ENCODE results near the gene IRX5.

Gene IRX5

GRCh38 chr16:54929090-54930004, 1.3 kb upstream of the IRX5 start:
- intact Hi-C loops (cut with DNase I): loop anchor here (5.0 to 10.0 kb wide), 3 partner anchors 443 to 1155 kb away; partner anchors contain the start of gene IRX3
- DNase-seq: peak; percentile 88 to 99 (median 96)

GRCh38 chr16:54930869-54931119, 129 bp downstream of the IRX5 start:
- intact Hi-C loops (cut with DNase I): loop anchor here (5.0 to 10.0 kb wide), 2 partner anchors 442 to 646 kb away; partner anchors contain the start of gene IRX3
- no peak for DNase-seq

- intact Hi-C loops (cut with DNase I): loop anchor here (5.0 to 10.0 kb wide), 2 partner anchors 441 to 647 kb away; partner anchors contain the start of gene IRX3
- peak in 3 of 10 donors; percentile 11 to 72 (median 70) for DNase-seq
Measured at GRCh38 chr16:54931120-54932014, 702 bp downstream of the IRX5 start.

DNA sequence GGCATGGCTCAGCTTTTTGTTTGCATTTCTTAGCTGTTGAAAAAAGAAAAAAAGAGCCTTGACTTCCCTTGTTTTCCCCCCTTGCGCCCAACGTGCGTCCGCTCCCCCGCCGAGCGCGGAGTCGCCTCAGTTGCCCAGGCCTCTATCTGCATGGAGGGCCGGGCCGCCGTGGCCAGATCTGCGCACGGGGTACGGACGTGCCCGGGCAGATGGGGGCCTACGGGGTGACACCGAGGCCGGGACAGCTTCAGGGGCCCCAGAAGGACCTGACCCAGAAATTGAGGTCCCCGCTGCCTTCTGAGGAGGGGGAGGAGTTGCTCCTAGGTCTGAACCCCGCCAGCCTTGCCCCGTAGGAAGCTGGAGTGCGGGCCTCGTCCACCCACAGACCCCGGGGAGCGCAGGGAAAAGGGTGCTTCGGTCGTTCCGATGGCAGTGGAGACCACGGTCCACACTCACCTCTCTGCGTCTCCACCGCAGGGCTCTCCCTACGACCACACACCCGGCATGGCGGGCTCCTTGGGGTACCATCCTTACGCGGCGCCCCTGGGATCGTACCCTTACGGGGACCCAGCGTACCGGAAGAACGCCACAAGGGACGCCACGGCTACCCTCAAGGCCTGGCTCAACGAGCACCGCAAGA, 1.5 kb downstream of the IRX5 start:
- intact Hi-C loops (cut with DNase I): loop anchor here (5.0 to 10.0 kb wide), 2 partner anchors 440 to 647 kb away; partner anchors contain the start of gene IRX3

GRCh38 chr16:54932737-54933254, 2.1 kb downstream of the IRX5 start:
- peak in 1 of 10 donors; percentile 72 for DNase-seq
- intact Hi-C loops (cut with DNase I): loop anchor here (5.0 to 10.0 kb wide), 2 partner anchors 440 to 648 kb away; partner anchors contain the start of gene IRX3

More for the DNA sequence above, 1.5 kb downstream of the IRX5 start:
- peak in 1 of 10 donors; percentile 79 for DNase-seq

DNA sequence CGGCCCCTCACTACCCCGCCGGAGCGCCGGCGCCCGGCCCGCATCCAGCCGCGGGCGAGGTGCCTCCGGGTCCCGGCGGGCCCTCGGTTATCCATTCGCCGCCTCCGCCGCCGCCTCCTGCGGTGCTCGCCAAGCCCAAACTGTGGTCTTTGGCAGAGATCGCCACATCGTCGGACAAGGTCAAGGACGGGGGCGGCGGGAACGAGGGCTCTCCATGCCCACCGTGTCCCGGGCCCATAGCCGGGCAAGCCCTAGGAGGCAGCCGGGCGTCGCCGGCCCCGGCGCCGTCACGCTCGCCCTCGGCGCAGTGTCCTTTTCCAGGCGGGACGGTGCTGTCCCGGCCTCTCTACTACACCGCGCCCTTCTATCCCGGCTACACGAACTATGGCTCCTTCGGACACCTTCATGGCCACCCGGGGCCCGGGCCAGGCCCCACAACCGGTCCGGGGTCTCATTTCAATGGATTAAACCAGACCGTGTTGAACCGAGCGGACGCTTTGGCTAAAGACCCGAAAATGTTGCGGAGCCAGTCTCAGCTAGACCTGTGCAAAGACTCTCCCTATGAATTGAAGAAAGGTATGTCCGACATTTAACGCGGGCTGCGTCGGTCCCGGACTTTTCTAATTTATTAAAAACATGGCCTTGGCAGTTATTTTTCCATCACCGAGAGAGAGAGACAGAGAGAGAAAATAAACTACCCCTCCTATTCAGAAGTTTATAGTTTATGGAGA, 2.8 kb downstream of the IRX5 start:
- peak in 1 of 10 donors; percentile 63 for DNase-seq

GRCh38 chr16:54934481-54935265, 4.0 kb downstream of the IRX5 start:
- DNase-seq: peak in 1 of 10 donors; percentile 68
- intact Hi-C loops (cut with DNase I): loop anchor here (5.0 to 10.0 kb wide), 3 partner anchors 53 to 650 kb away; partner anchors contain the start of gene IRX3

More for the DNA sequence above, 2.8 kb downstream of the IRX5 start:
- intact Hi-C loops (cut with DNase I): loop anchor here (5.0 to 10.0 kb wide), 2 partner anchors 439 to 649 kb away; partner anchors contain the start of gene IRX3

DNA sequence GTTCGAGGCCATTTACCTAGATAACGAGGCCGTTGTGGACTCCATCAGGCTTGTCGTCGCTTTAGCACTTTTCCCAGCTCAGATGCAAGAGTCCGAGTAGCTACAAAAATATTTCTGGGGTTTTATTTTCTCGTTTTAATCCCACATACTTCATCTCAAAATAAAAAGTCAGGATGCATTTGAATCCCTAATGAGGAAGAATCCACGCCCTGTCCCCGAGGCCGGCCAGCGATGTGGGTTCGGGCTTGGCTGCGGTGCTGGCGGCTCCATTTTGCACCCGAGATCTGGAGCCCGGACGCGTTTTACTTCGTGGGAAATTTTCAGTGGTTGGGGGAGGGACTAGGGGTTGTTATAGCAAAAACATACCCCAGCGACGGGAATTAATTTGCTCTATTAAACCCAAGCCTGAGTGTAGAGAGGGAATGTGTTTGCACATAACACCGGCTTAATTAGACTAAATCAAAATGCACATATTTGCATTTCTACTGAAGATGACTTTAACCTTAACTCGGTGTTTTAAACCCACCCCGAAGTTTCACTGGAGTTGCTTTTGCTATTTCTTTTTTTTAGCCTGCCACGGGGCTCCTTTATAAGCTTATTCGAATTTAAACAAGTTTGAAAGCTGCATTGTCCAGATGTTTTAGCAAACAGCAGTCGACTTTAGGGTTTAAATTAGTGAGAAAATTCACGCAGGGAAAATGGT, 4.8 kb downstream of the IRX5 start:
- DNase-seq: peak in 1 of 10 donors; percentile 72
- intact Hi-C loops (cut with DNase I): loop anchor here (5.0 to 10.0 kb wide), 2 partner anchors 52 to 651 kb away; partner anchors contain the start of gene IRX3

DNA sequence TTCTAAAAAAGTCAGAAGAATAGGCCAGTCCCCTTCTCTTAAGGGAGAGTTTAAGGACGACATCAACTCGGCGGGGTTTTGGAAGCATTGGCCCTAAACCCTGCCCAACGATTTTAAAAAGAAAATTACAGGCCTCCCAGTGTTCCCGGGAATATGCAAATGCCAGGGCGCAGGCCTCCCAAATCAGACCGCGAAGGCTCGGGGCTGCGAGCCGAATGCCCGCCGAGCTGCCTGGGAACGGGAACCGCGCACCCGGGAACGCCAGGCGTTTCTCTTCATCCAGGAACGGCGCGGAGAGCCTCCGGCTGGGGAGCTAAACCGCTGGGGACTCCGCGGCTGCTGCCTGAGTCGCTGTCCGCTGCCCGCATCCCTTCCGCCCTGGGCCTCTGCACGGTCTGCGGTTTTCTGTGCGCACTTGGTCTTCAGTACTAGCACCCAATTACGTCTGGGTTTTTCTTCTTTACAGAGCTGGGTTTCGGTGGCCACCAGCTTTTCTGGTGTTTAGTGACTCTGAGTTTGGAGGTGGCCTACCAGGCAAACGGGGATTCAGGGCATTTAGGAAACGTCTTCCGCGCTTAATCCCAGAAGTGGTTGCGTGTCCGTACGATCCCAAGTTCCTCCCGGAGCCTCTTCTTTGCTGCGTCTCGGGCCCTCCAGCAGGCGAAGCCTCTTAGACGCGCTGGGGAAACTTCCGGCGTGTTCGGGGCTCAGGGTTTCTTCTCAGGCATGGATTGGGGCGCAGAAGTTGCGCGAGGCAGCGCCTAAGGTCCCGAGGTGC, 5.7 kb downstream of the IRX5 start:
- DNase-seq: peak in 2 of 10 donors; percentile 12 to 83
- intact Hi-C loops (cut with DNase I): loop anchor here (5.0 to 10.0 kb wide), 2 partner anchors 51 to 652 kb away; partner anchors contain the start of gene IRX3

DNA sequence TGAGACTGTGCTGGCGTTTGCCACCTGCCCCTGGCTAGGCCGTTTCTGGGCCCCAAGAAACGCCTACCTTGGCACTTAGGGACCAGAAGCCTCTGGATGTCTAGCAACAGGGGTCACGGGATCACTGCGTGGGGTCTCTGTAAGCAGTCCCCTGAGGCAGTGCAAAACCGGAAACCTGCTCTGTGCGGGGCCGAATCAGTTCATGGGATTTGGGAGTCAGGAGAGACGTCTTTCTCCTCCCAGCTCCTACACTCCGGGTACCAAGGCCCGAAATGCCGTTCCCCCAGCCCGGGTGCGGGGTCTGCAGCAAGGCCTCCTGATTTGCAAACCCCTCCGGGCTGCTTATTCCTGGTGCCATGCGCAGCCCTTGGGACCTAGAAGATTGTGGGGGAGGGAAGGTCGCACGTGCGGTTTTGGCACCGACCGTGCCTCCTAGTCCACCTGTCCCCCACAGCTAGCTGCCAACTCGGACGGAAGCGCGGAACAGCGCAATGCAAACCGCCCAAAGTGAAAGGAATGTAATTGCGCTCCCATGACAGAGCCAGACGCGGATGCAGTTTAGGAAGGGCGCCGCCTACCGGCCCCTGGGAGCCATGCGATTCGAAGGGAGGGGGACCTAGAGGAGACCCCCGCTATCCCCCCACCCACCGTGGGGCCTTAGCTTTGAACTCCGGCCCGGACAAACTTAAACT, 6.5 kb downstream of the IRX5 start:
- intact Hi-C loops (cut with DNase I): loop anchor here (5.0 to 10.0 kb wide), 2 partner anchors 50 to 652 kb away; partner anchors contain the start of gene IRX3
- peak in 1 of 10 donors; percentile 74 for DNase-seq

GRCh38 chr16:54937671-54938211, 7.1 kb downstream of the IRX5 start:
- DNase-seq: no peak
- intact Hi-C loops (cut with DNase I): loop anchor here (5.0 to 10.0 kb wide), 2 partner anchors 50 to 653 kb away; partner anchors contain the start of gene IRX3

- no peak for DNase-seq
- intact Hi-C loops (cut with DNase I): loop anchor here (5.0 to 10.0 kb wide), 2 partner anchors 49 to 654 kb away; partner anchors contain the start of gene IRX3
Measured at GRCh38 chr16:54938212-54939028, 7.8 kb downstream of the IRX5 start.

- no peak for DNase-seq
- intact Hi-C loops (cut with DNase I): loop anchor here (5.0 to 10.0 kb wide), 2 partner anchors 48 to 654 kb away; partner anchors contain the start of gene IRX3
Measured at GRCh38 chr16:54939029-54939346, 8.3 kb downstream of the IRX5 start.

DNA sequence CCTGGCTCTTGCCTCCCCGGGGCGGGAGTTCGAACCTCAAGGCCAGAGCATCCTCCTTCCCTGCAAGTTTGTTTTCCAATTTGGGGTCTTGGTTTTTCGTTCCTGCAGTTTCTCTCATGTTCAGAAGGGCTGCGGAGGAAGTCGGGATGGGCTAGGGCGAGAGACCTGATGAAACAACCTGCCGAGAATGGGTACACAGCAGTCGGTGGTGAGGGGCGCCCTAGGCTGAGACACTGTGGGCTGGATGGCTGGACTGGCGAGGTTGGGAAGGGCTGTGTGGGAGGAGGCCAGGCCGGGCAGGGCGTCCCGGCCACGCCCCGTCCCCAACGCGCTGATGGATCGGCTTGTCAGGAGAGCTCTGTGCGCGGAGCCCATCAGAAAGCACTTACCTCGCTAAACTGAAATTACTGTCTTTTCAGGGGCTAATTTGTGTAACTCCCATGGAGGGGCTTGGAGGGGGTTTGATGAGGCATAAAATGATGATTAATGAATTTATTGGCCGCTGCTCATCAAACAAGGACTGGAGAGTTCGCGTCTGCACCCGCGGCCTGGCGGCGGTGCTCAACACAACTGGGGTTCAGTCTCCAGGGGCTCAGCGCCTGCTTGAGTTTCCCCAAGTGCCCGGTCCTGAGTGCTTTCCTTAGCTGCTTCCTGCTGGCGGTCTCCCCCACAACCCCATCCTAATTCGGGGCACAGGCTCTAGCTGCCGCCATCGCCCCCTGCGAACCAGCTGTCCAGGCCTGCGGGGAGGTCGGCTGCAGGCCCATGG, 9.0 kb downstream of the IRX5 start:
- DNase-seq: no peak

More for the DNA sequence above, 9.0 kb downstream of the IRX5 start:
- intact Hi-C loops (cut with DNase I): loop anchor here (5.0 to 10.0 kb wide), 2 partner anchors 48 to 655 kb away; partner anchors contain the start of gene IRX3

Data from posterior cingulate gyrus (tissue), 11 donors.